Esophagus squamous epithelium (tissue), 4 donors: ENCODE measurements around the gene ABT1.

Experiments used
- POLR2A ChIP-seq, 4 donors: fragments of 450-650 bp; IDR thresholded peaks; one replicate each; pipeline ENCODE4 v1.6.1; 2017; ENCODE audit warnings: antibody characterized with exemption in 4 of 4, mild to moderate bottlenecking in 4 of 4, moderate library complexity in 3 of 4
- TF ChIP-seq, protein P1 (sequence below), 6 experiments: fragments of 450-650 bp in 4 of 6; fragments of 200-600 bp in 2 of 6; sonication (generic) in 2 of 6; IDR thresholded peaks; one replicate each; pipeline ENCODE4 v1.5.1; 2016 to 2019; ENCODE audit warnings: antibody characterized with exemption in 6 of 6, mild to moderate bottlenecking in 4 of 6, moderate library complexity in 4 of 6

DNA sequence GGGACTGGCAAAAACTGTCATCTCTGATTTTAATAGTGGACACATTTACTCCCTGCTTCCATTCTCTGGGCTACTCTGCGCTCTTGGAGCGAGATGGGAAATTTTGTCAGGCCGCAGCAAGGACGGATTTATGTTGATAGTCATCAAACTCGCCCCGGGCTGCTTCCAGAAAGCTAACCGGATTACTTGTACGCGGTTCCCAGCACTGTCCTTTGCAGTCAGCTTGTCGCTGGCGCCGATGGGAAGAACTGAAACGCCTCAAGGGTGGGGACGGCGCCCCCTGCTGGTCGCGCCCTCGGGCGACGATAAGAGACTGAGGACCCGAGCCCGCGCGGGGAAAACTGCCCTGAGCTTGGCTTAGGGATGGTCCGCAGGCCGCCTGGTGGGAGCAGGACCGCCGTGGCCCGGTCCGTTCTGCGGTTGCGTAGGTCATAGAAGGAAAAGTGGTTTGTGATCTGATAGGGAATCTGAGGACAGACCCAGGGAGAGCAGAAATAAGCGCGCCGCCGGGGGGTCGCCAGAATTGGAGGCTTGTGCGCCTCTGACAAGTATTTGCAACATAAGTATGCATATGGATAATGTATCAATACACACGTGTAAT is 984 bp upstream of the ABT1 start:
- TF ChIP-seq, protein P1, sequence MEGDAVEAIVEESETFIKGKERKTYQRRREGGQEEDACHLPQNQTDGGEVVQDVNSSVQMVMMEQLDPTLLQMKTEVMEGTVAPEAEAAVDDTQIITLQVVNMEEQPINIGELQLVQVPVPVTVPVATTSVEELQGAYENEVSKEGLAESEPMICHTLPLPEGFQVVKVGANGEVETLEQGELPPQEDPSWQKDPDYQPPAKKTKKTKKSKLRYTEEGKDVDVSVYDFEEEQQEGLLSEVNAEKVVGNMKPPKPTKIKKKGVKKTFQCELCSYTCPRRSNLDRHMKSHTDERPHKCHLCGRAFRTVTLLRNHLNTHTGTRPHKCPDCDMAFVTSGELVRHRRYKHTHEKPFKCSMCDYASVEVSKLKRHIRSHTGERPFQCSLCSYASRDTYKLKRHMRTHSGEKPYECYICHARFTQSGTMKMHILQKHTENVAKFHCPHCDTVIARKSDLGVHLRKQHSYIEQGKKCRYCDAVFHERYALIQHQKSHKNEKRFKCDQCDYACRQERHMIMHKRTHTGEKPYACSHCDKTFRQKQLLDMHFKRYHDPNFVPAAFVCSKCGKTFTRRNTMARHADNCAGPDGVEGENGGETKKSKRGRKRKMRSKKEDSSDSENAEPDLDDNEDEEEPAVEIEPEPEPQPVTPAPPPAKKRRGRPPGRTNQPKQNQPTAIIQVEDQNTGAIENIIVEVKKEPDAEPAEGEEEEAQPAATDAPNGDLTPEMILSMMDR (IDR thresholded peaks at IDR 0.05), result peak; percentile 90 to 95 (median 92)
- TF ChIP-seq POLR2A (IDR thresholded peaks at IDR 0.05), result no peak
